Hematopoietic multipotent progenitor cell treated with erythropoietin and hydrocortisone succinate and interleukin-3 and kit ligand, for 4 days (in vitro differentiated cells): ENCODE data around the gene ECE2.
A peak's percentile ranks its signal among the peaks of the same experiment; 100 is the strongest.

Source experiments
- DNase-seq: peaks from one replicate; pipeline ENCODE4 v3.0.0-alpha.2; 2015

ECE2 gene

GRCh38 chr3:184277366-184277765 lies 1.5 kb downstream of the ECE2 start:
- DNase-seq: no peak

GRCh38 chr3:184282941-184283340 lies 7.1 kb downstream of the ECE2 start:
- no peak for DNase-seq

GRCh38 chr3:184283681-184284080 lies 7.9 kb downstream of the ECE2 start:
- no peak for DNase-seq

- DNase-seq: peak; percentile 72
Observed at GRCh38 chr3:184284696-184285095, 8.9 kb downstream of the ECE2 start.

GRCh38 chr3:184289426-184289938 lies 13.7 kb downstream of the ECE2 start:
- peak; percentile 82 for DNase-seq

- DNase-seq: no peak
Observed at GRCh38 chr3:184290331-184290730, 14.5 kb downstream of the ECE2 start.

GRCh38 chr3:184291044-184291737 lies 15.4 kb downstream of the ECE2 start:
- DNase-seq: no peak

GRCh38 chr3:184291738-184292445 lies 16.1 kb downstream of the ECE2 start:
- DNase-seq: no peak

GRCh38 chr3:184295771-184296170 lies 19.9 kb downstream of the ECE2 start:
- DNase-seq: no peak

GRCh38 chr3:184296616-184297015 lies 20.8 kb downstream of the ECE2 start:
- DNase-seq: no peak

GRCh38 chr3:184298759-184299487 lies 23.1 kb downstream of the ECE2 start, which contains the start of gene PSMD2:
Gene PSMD2, plus strand, starts transcription at chr3:184299241. Its CDS starts 26 bp downstream, at chr3:184299267.
- peak; percentile 99 for DNase-seq

GRCh38 chr3:184299488-184300377 lies 23.9 kb downstream of the ECE2 start:
- DNase-seq: peak; percentile 22

- DNase-seq: no peak
Observed at GRCh38 chr3:184300378-184300720, 24.5 kb downstream of the ECE2 start.

- peak; percentile 66 for DNase-seq
Observed at GRCh38 chr3:184305577-184305976, 29.8 kb downstream of the ECE2 start.

GRCh38 chr3:184306341-184306972 lies 30.6 kb downstream of the ECE2 start:
- DNase-seq: peak; percentile 80

- no peak for DNase-seq
Observed at GRCh38 chr3:184307915-184308314, 32.1 kb downstream of the ECE2 start.

GRCh38 chr3:184308744-184309143 lies 32.9 kb downstream of the ECE2 start:
- DNase-seq: peak; percentile 29

GRCh38 chr3:184311633-184312032 lies 35.8 kb downstream of the ECE2 start:
- DNase-seq: no peak

- peak; percentile 97 for DNase-seq
Observed at GRCh38 chr3:184314363-184314699, 38.5 kb downstream of the ECE2 start, which contains the start of gene EIF4G1. Gene EIF4G1, plus strand, starts transcription at chr3:184314606. Its CDS starts 1,191 bp downstream, at chr3:184315797.

- DNase-seq: peak; percentile 91
Observed at GRCh38 chr3:184314700-184315542, 39.1 kb downstream of the ECE2 start.

- DNase-seq: peak; percentile 59
Observed at GRCh38 chr3:184315543-184315867, 39.7 kb downstream of the ECE2 start.
